T-helper 22 cell (primary cell): ENCODE measurements around the gene CCNB1IP1.
"Not testable (repeated sequence)": the region's sequence is repeated elsewhere in the genome, so short reads cannot be mapped to it uniquely, and the experiment has no call there.

Experiments
- DNase-seq: peaks from one replicate; pipeline ENCODE4 v3.0.0-alpha.2; 2020; ENCODE audit warnings: low read depth

CCNB1IP1 gene

GRCh38 chr14:20332431-20332787, 670 bp downstream of the CCNB1IP1 start:
- no peak for DNase-seq

- DNase-seq: no peak
Observed at GRCh38 chr14:20331053-20331613, 1.9 kb downstream of the CCNB1IP1 start.

GRCh38 chr14:20329355-20329754, 3.7 kb downstream of the CCNB1IP1 start:
- no peak for DNase-seq

- DNase-seq: no peak
Observed at GRCh38 chr14:20328705-20329104, 4.4 kb downstream of the CCNB1IP1 start.

- DNase-seq: no peak
Observed at GRCh38 chr14:20327005-20327869, 5.8 kb downstream of the CCNB1IP1 start.

- no peak for DNase-seq
Observed at GRCh38 chr14:20317720-20318119, 15.4 kb downstream of the CCNB1IP1 start.

- DNase-seq: no peak
Observed at GRCh38 chr14:20314026-20314425, 19.1 kb downstream of the CCNB1IP1 start.

- no peak for DNase-seq
Observed at GRCh38 chr14:20306079-20306423, 27.0 kb downstream of the CCNB1IP1 start.

GRCh38 chr14:20305265-20306078, 27.6 kb downstream of the CCNB1IP1 start, which contains the start of gene TTC5:
TSS of gene TTC5 (minus strand) at chr14:20305951. CDS start at chr14:20305937, 14 bp downstream.
- DNase-seq: peak; percentile 75

- DNase-seq: no peak
Observed at GRCh38 chr14:20302042-20302755, 30.9 kb downstream of the CCNB1IP1 start.

GRCh38 chr14:20295067-20295466, 38.0 kb downstream of the CCNB1IP1 start:
- no peak for DNase-seq

- no peak for DNase-seq
Observed at GRCh38 chr14:20294636-20295035, 38.4 kb downstream of the CCNB1IP1 start.

- DNase-seq: not testable (repeated sequence)
Observed at GRCh38 chr14:20281998-20282397, 51.1 kb downstream of the CCNB1IP1 start.

- not testable (repeated sequence) for DNase-seq
Observed at GRCh38 chr14:20280265-20280664, 52.8 kb downstream of the CCNB1IP1 start.

- DNase-seq: peak; percentile 13
Observed at GRCh38 chr14:20278414-20278813, 54.7 kb downstream of the CCNB1IP1 start.

GRCh38 chr14:20277409-20277808, 55.7 kb downstream of the CCNB1IP1 start:
- DNase-seq: no peak

GRCh38 chr14:20274062-20274461, 59.0 kb downstream of the CCNB1IP1 start:
- DNase-seq: no peak

- not testable (repeated sequence) for DNase-seq
Observed at GRCh38 chr14:20264361-20264760, 68.7 kb downstream of the CCNB1IP1 start.

- no peak for DNase-seq
Observed at GRCh38 chr14:20262642-20263128, 70.4 kb downstream of the CCNB1IP1 start.
